ENCODE data around the gene MTHFSD. TPM values are rescaled to one million over a fixed set of nuclear protein-coding genes. Genes with fewer than 3 reads are reported as not detected.
A peak's percentile ranks its signal among the peaks of the same experiment; 100 is the strongest.

The MTHFSD gene
- total and polyA plus RNA-seq, 12 donors = 7.6 to 22.2 (median 17.6) TPM

GRCh38 chr16:86558355-86559193, 3.5 kb upstream of the MTHFSD start:
- H3K27me3 ChIP-seq = peaks cover 3% of the 10 kb centered on the region
- intact Hi-C loops (cut with DNase I) = no loop called here

GRCh38 chr16:86557587-86557986, 2.6 kb upstream of the MTHFSD start:
- whole genome bisulfite sequencing, 4 donors = 65 to 80% (median 66%) methylated on average over 4 of the region's 4 CpGs
- Histone ChIP-seq H3K27me3 (peaks cover 3% of the 10 kb centered on the region), H3K4me3 (no peak overlapping the region), H3K9me3 (replicated peaks in 1 of 3) (no peaks in the 10 kb centered on the region), H3K4me1 (replicated peaks in 1 of 2) (peaks cover 7 to 11% of the 10 kb centered on the region in 2 donors), H3K36me3 (replicated peaks in 1 of 2) (no peaks in the 10 kb centered on the region), H3K27ac (no peak overlapping the region)
- TF ChIP-seq POLR2A (IDR thresholded peaks at IDR 0.05) = no peak
- TF ChIP-seq, protein P1, sequence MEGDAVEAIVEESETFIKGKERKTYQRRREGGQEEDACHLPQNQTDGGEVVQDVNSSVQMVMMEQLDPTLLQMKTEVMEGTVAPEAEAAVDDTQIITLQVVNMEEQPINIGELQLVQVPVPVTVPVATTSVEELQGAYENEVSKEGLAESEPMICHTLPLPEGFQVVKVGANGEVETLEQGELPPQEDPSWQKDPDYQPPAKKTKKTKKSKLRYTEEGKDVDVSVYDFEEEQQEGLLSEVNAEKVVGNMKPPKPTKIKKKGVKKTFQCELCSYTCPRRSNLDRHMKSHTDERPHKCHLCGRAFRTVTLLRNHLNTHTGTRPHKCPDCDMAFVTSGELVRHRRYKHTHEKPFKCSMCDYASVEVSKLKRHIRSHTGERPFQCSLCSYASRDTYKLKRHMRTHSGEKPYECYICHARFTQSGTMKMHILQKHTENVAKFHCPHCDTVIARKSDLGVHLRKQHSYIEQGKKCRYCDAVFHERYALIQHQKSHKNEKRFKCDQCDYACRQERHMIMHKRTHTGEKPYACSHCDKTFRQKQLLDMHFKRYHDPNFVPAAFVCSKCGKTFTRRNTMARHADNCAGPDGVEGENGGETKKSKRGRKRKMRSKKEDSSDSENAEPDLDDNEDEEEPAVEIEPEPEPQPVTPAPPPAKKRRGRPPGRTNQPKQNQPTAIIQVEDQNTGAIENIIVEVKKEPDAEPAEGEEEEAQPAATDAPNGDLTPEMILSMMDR (IDR thresholded peaks at IDR 0.05) = no peak
- no peak for DNase-seq
- intact Hi-C loops (cut with DNase I) = no loop called here

More at GRCh38 chr16:86558355-86559193, 3.5 kb upstream of the MTHFSD start:
- Histone ChIP-seq H3K4me3 (no peak overlapping the region), H3K4me1 (replicated peaks in 1 of 2) (peaks cover 7 to 11% of the 10 kb centered on the region in 2 donors), H3K36me3 (replicated peaks in 1 of 2) (no peaks in the 10 kb centered on the region), H3K9me3 (replicated peaks in 1 of 3) (no peaks in the 10 kb centered on the region), H3K27ac (no peak overlapping the region)
- DNase-seq = no peak
- TF ChIP-seq POLR2A (IDR thresholded peaks at IDR 0.05) = no peak
- TF ChIP-seq, protein P1 (IDR thresholded peaks at IDR 0.05) = no peak
- 61 to 68% (median 64%) methylated on average over 28 of the region's 28 CpGs for WGBS, 4 donors

GRCh38 chr16:86556576-86556975, 1.5 kb upstream of the MTHFSD start:
- DNase-seq = no peak
- H3K27ac ChIP-seq = no peak overlapping the region
- H3K27me3 ChIP-seq = peaks cover 3% of the 10 kb centered on the region
- intact Hi-C loops (cut with DNase I) = no loop called here
- 61 to 90% (median 66%) methylated on average over 5 of the region's 5 CpGs for whole genome bisulfite sequencing, 4 donors
- TF ChIP-seq POLR2A (IDR thresholded peaks at IDR 0.05) = no peak
- TF ChIP-seq, protein P1 (IDR thresholded peaks at IDR 0.05) = no peak
- H3K4me1 ChIP-seq (replicated peaks in 1 of 2) = peaks cover 7 to 11% of the 10 kb centered on the region in 2 donors
- H3K9me3 ChIP-seq (replicated peaks in 1 of 3) = no peaks in the 10 kb centered on the region
- no peak overlapping the region for H3K4me3 ChIP-seq
- H3K36me3 ChIP-seq (replicated peaks in 1 of 2) = no peaks in the 10 kb centered on the region

- intact Hi-C loops (cut with DNase I) = no loop called here
- peaks cover 3% of the 10 kb centered on the region for H3K27me3 ChIP-seq
Observed at GRCh38 chr16:86555704-86556075, 655 bp upstream of the MTHFSD start.

More at GRCh38 chr16:86555704-86556075, 655 bp upstream of the MTHFSD start:
- WGBS, 4 donors = 27 to 37% (median 32%) methylated on average over 10 to 17 of the region's 17 CpGs
- TF ChIP-seq POLR2A (IDR thresholded peaks at IDR 0.05) = no peak
- TF ChIP-seq, protein P1 (IDR thresholded peaks at IDR 0.05) = no peak
- Histone ChIP-seq H3K4me3 (peak overlapping the region in 2 of 4 donors; percentile 93 to 94), H3K27ac (peak overlapping the region in 2 of 5 donors; percentile 85 to 90), H3K9me3 (replicated peaks in 1 of 3) (no peaks in the 10 kb centered on the region), H3K36me3 (replicated peaks in 1 of 2) (no peaks in the 10 kb centered on the region), H3K4me1 (replicated peaks in 1 of 2) (peaks cover 7 to 11% of the 10 kb centered on the region in 2 donors)
- peak in 1 of 7 donors; percentile 65 for DNase-seq
